ENCODE results near the gene NYAP1.

GRCh38 chr7:100464210-100464660, 19.5 kb upstream of the NYAP1 start, which contains the start of gene SPACDR:
- TF ChIP-seq ZSCAN30 (tag by site-specific recombination; IDR thresholded peaks at IDR 0.05) (no peak), ZNF768 (tag by site-specific recombination; IDR thresholded peaks at IDR 0.05) (no peak), ZNF133 (tag by site-specific recombination; IDR thresholded peaks at IDR 0.05) (no peak), MZF1 (tag by site-specific recombination; IDR thresholded peaks at IDR 0.05; ENCODE audit: borderline replicate concordance) (no peak), ZBTB17 (tag by site-specific recombination; IDR thresholded peaks at IDR 0.05) (no peak)
- TF ChIP-seq, protein P1, sequence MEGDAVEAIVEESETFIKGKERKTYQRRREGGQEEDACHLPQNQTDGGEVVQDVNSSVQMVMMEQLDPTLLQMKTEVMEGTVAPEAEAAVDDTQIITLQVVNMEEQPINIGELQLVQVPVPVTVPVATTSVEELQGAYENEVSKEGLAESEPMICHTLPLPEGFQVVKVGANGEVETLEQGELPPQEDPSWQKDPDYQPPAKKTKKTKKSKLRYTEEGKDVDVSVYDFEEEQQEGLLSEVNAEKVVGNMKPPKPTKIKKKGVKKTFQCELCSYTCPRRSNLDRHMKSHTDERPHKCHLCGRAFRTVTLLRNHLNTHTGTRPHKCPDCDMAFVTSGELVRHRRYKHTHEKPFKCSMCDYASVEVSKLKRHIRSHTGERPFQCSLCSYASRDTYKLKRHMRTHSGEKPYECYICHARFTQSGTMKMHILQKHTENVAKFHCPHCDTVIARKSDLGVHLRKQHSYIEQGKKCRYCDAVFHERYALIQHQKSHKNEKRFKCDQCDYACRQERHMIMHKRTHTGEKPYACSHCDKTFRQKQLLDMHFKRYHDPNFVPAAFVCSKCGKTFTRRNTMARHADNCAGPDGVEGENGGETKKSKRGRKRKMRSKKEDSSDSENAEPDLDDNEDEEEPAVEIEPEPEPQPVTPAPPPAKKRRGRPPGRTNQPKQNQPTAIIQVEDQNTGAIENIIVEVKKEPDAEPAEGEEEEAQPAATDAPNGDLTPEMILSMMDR (tag by site-specific recombination; IDR thresholded peaks at IDR 0.05): no peak
